D721Med (cell line): ENCODE measurements around the gene DNAH2.
A peak's percentile ranks its signal among the peaks of the same experiment; 100 is the strongest.
"Not testable (repeated sequence)": the region's sequence is repeated elsewhere in the genome, so short reads cannot be mapped to it uniquely, and the experiment has no call there.

Experiments used
- DNase-seq: peaks from one replicate; pipeline ENCODE4 v3.0.0; 2011; ENCODE audit warnings: low spot score; ENCODE audit not compliant: insufficient read length
- FAIRE-seq: peaks from 2 replicates; lab custom pipeline; 2011; peaks lifted over from hg19 to GRCh38; lab: Jason Lieb, UNC
- TF ChIP-seq, protein P1 (sequence below): IDR thresholded peaks from 2 replicates; pipeline ENCODE4 v1.5.1; 2012; ENCODE audit warnings: mild to moderate bottlenecking, control low read depth; ENCODE audit not compliant: insufficient read depth; ENCODE audit errors: missing control alignments

Gene DNAH2

DNA sequence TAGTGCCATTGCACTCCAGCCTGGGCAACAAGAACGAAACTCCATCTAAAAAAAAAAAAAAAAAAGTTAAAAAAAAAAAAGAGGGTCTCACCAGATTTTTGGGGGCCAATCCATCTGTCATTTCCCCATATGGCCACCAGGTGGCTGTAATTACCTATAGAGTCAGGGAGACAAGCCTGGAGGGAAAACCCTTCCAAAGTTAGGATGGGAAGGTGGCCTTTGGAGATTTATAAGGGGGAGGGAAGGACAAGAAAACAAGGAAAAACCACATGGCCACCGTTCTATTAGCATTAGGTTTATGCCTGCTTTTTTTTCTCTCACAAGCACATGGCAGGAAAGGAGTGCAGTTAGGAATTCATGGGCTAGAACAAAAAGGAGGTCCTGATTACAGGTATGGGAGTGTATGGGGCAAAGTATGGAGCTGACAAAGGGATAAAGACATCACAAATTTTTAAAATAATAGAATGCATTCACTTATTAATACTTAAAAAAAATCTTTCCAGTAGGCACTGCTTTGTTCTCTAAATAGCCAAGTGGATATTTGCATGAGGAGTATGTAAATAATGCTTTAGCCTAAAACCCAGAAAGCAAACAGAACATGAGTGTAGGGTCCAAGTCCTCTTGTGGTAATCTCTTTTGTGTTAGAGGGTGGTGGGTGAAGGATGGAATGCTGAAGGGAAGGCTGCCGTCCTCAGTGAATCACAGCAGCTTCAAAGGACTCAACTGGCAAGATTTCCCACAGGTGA is 145.3 kb downstream of the DNAH2 start:
- FAIRE-seq, result no peak

DNA sequence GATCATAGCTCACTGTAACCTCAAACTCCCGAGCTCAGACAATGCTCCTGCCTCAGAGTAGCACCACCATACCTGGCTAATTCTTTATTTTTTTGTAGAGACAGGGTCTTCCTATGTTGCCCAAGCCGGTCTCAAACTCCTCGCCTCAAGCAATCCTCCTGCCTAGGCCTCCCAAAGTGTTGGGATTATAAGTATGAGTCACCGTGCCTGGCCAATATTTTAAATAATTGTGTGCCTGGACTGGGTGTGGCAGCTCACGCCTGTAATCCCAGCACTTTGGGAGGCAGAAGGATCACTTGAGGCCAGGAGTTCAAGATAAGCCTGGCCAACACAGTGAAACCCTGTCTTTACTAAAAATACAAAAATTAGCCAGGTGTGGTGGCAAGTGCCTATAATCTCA is 146.8 kb downstream of the DNAH2 start:
- not testable (repeated sequence) for FAIRE-seq

More for the DNA sequence above, 145.3 kb downstream of the DNAH2 start:
- TF ChIP-seq, protein P1, sequence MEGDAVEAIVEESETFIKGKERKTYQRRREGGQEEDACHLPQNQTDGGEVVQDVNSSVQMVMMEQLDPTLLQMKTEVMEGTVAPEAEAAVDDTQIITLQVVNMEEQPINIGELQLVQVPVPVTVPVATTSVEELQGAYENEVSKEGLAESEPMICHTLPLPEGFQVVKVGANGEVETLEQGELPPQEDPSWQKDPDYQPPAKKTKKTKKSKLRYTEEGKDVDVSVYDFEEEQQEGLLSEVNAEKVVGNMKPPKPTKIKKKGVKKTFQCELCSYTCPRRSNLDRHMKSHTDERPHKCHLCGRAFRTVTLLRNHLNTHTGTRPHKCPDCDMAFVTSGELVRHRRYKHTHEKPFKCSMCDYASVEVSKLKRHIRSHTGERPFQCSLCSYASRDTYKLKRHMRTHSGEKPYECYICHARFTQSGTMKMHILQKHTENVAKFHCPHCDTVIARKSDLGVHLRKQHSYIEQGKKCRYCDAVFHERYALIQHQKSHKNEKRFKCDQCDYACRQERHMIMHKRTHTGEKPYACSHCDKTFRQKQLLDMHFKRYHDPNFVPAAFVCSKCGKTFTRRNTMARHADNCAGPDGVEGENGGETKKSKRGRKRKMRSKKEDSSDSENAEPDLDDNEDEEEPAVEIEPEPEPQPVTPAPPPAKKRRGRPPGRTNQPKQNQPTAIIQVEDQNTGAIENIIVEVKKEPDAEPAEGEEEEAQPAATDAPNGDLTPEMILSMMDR, result peak; percentile 49
- no peak for DNase-seq

DNA sequence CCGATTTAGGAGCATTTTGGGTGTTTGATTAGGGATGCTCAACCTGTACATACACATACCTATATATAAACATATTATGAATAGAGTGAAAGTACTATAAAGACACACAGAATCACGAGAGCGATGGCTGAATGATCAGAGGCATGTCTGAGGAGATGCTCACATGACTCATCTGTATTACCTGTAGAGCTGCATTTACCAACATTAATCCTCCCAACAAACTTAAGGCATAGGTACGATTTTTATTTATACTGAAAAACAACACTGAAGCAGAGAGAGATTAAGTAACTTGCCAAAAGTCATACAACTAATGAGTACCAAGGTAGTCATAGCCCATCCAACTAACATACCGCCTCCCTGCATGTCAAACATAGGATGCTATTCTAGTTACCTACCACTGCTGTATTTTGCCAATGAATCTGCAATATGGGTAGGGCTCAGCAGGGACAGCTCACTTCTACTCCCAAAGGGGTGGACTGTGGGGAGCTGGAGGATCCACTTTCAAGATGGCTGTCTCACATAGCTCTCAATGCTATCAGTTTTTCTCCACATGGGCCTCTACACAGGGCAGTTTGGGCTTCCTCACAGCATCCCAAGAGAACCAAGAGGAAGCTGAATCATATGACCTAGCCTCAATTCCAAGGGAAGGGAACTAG is 147.6 kb downstream of the DNAH2 start:
- FAIRE-seq, result no peak
- TF ChIP-seq, protein P1, result no peak
- no peak for DNase-seq

More for the DNA sequence above, 146.8 kb downstream of the DNAH2 start:
- DNase-seq, result not testable (repeated sequence)

DNA sequence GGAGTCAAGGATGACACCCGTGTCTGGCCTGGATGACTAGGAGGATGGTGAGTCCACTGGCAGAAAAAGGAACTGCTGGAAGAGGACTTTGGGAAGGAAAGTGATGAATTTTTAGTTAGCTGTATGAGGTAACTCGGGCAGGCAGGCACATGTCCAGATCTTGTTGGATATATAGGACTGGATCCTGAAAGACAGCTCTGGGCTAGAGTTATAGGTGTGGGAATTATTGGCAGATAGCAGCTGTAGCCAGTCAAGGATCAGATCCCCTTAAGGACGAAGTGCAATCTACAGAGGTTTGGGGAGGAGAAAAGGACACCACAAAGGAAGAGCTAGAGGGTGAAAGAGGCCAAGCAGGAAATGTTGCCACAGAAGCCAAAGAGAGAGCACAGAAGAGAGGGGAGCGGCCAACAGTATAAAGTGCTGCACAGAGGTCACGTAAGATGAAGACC is 150.4 kb downstream of the DNAH2 start:
- TF ChIP-seq, protein P1, result no peak
- FAIRE-seq (no peak), DNase-seq (no peak)

DNA sequence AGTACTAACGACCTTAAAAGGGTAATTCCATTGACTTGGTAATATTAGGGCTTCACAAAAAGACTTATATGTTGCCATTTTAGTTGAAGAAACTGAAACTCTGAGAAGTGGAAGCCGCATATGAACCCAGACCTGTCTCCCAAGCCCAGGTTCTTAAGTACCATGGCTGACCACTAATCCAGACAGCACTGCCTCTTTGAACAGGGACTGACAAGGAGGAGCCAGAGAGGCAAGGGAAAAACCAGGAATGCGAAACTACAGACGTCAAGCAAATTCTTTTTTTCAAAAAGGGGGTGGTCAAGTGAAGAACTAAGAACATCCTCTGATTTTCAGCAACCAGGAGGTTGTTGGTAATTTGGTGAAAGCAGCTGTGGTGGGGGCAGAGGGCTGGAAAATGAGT is 155.5 kb downstream of the DNAH2 start:
- DNase-seq (no peak), FAIRE-seq (no peak)
- TF ChIP-seq, protein P1, result no peak

DNA sequence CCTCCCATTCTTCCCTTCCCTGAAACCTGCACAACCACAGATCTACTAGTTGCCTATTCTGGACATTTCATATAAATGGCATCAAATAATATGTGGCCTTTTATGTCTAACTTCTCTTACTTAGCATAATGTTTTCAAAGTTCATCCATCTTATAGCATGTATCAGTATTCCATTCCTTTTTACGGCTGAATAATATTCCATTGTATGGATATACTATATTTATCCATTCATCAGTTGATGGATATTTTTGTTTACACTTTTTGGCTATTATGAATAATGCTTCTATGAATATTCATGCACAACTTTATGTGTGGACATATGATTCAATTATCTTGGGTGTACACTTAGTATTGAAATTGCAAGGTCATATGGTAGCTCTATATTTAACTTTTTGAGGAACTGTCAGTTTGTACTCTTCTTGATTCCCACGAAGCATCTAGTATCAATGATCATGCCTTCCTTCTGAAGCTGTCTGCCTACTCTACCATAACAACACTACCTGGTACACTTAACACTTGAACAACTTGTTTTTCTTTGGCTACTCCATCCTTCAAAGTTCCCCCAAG is 158.3 kb downstream of the DNAH2 start:
- no peak for FAIRE-seq
- DNase-seq, result no peak
- TF ChIP-seq, protein P1, result no peak

DNA sequence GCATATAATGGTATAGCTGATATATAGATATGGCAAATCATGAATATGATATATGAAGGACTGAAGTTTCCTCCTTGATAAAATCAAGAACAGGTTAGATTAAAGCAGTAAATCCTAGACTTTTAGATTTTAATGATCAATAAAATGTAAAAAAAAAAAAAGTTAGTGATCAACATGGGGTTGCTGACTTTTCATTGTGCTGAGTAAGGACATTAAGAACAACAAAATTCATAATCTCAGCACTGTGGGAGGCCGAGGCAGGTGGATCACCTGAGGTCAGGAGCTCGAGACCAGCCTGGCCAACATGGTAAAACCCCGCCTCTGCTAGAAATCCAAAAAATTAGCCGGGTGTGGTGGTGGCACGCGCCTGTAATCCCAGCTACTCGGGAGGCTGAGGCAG is 160.7 kb downstream of the DNAH2 start:
- no peak for FAIRE-seq
- TF ChIP-seq, protein P1, result no peak
- DNase-seq, result no peak
